Upper lobe of right lung (tissue), 1 donor: Measurements from ENCODE around the gene CPO. TPM values are rescaled to one million over a fixed set of nuclear protein-coding genes. Genes with fewer than 3 reads are reported as not detected.

ENCODE experiments used
- ATAC-seq: fragments of 200-7000 bp; cut with Tn5 transposase; one replicate; pipeline ENCODE4 v1.9.1; 2020; ENCODE audit warnings: mild to moderate bottlenecking, moderate library complexity
- DNase-seq: peaks from one replicate; pipeline ENCODE4 v3.0.0-alpha.2; 2020
- H3K27ac ChIP-seq: fragments of 200-600 bp; one replicate; pipeline ENCODE4 v1.8.0; 2022
- H3K27me3 ChIP-seq: fragments of 200-600 bp; one replicate; pipeline ENCODE4 v1.8.0; 2022; ENCODE audit warnings: mild to moderate bottlenecking
- H3K36me3 ChIP-seq: fragments of 200-600 bp; one replicate; pipeline ENCODE4 v1.8.0; 2022
- H3K4me1 ChIP-seq: fragments of 200-600 bp; one replicate; pipeline ENCODE4 v1.8.0; 2022
- H3K4me3 ChIP-seq: fragments of 200-600 bp; one replicate; pipeline ENCODE4 v1.8.0; 2022; ENCODE audit warnings: mild to moderate bottlenecking
- H3K9me3 ChIP-seq: fragments of 200-600 bp; one replicate; pipeline ENCODE4 v1.8.0; 2022
- CTCF ChIP-seq: fragments of 200-600 bp; IDR thresholded peaks from one replicate; pipeline ENCODE4 v1.8.0; 2022; ENCODE audit warnings: antibody characterized with exemption
- intact Hi-C: fragments of 100-400 bp; cut with DNase I; formaldehyde crosslinking; loops from one replicate; pipeline ENCODE4 v1.11.0; 2022
- long read RNA-seq: library from polyadenylated mRNA; unstranded; transcript quantifications from one replicate; pipeline ENCODE4 v2.0.0, GENCODE V29; 2021
- total RNA-seq: library from RNA; stranded (reverse); fragmentation: NEBNext Ultra II Directional; extraction: Animal tissue kit (Norgen Biotek cat#: 25700); gene quantifications from one replicate; pipeline ENCODE4 v1.2.1, GENCODE V29; 2021
- donor health status: DM: no; HTN: yes; CAD: no; lungs with severe emphysema.

CPO gene
- not detected for total RNA-seq
- long read RNA-seq, result 0 reads

- Histone ChIP-seq H3K36me3 (no peaks in the 10 kb centered on the region), H3K9me3 (no peaks in the 10 kb centered on the region), H3K4me3 (no peak within 1 kb of the TSS), H3K27me3 (no peaks in the 10 kb centered on the region), H3K27ac (no peak within 1 kb of the TSS), H3K4me1 (no peaks in the 10 kb centered on the region)
- no peak for TF ChIP-seq CTCF
- intact Hi-C loops, result no loop called here
- DNase-seq (no peak), ATAC-seq (no peak)
Measured at GRCh38 chr2:206939340-206939739, at the start of gene CPO. Gene CPO (plus strand): TSS chr2:206939518. CDS start chr2:206939600, 82 bp downstream.

GRCh38 chr2:206890179-206890578 lies 49.1 kb upstream of the CPO start:
- H3K4me1 ChIP-seq, result no peaks in the 10 kb centered on the region
- no peak overlapping the region for H3K27ac ChIP-seq
- DNase-seq (no peak), ATAC-seq (no peak)
- H3K9me3 ChIP-seq, result no peaks in the 10 kb centered on the region
- intact Hi-C loops, result no loop called here
- no peak overlapping the region for H3K4me3 ChIP-seq
- TF ChIP-seq CTCF, result no peak
- H3K36me3 ChIP-seq, result no peaks in the 10 kb centered on the region
- H3K27me3 ChIP-seq, result no peaks in the 10 kb centered on the region

- ATAC-seq (no peak), DNase-seq (no peak)
- Histone ChIP-seq H3K27me3 (no peaks in the 10 kb centered on the region), H3K4me3 (no peak overlapping the region), H3K9me3 (no peaks in the 10 kb centered on the region), H3K4me1 (no peaks in the 10 kb centered on the region), H3K27ac (no peak overlapping the region), H3K36me3 (no peaks in the 10 kb centered on the region)
- intact Hi-C loops, result no loop called here
- no peak for TF ChIP-seq CTCF
Measured at GRCh38 chr2:206890926-206891325, 48.4 kb upstream of the CPO start.

- Histone ChIP-seq H3K4me1 (no peaks in the 10 kb centered on the region), H3K27ac (no peak overlapping the region), H3K4me3 (no peak overlapping the region), H3K36me3 (no peaks in the 10 kb centered on the region), H3K27me3 (no peaks in the 10 kb centered on the region), H3K9me3 (no peaks in the 10 kb centered on the region)
- intact Hi-C loops, result no loop called here
- ATAC-seq, result peak; percentile 44
- no peak for DNase-seq
- no peak for TF ChIP-seq CTCF
Measured at GRCh38 chr2:206915121-206915520, 24.2 kb upstream of the CPO start.

GRCh38 chr2:206918263-206918662 lies 21.1 kb upstream of the CPO start:
- DNase-seq (no peak), ATAC-seq (no peak)
- Histone ChIP-seq H3K27me3 (no peaks in the 10 kb centered on the region), H3K4me3 (no peak overlapping the region), H3K4me1 (no peaks in the 10 kb centered on the region), H3K9me3 (no peaks in the 10 kb centered on the region), H3K36me3 (no peaks in the 10 kb centered on the region), H3K27ac (no peak overlapping the region)
- intact Hi-C loops, result no loop called here
- no peak for TF ChIP-seq CTCF

GRCh38 chr2:206920310-206920709 lies 19.0 kb upstream of the CPO start:
- Histone ChIP-seq H3K36me3 (no peaks in the 10 kb centered on the region), H3K27ac (no peak overlapping the region), H3K9me3 (no peaks in the 10 kb centered on the region), H3K4me1 (no peaks in the 10 kb centered on the region), H3K4me3 (no peak overlapping the region), H3K27me3 (no peaks in the 10 kb centered on the region)
- ATAC-seq (no peak), DNase-seq (no peak)
- TF ChIP-seq CTCF, result no peak
- intact Hi-C loops, result no loop called here
